ENCODE data around the gene TBX6.

DNA sequence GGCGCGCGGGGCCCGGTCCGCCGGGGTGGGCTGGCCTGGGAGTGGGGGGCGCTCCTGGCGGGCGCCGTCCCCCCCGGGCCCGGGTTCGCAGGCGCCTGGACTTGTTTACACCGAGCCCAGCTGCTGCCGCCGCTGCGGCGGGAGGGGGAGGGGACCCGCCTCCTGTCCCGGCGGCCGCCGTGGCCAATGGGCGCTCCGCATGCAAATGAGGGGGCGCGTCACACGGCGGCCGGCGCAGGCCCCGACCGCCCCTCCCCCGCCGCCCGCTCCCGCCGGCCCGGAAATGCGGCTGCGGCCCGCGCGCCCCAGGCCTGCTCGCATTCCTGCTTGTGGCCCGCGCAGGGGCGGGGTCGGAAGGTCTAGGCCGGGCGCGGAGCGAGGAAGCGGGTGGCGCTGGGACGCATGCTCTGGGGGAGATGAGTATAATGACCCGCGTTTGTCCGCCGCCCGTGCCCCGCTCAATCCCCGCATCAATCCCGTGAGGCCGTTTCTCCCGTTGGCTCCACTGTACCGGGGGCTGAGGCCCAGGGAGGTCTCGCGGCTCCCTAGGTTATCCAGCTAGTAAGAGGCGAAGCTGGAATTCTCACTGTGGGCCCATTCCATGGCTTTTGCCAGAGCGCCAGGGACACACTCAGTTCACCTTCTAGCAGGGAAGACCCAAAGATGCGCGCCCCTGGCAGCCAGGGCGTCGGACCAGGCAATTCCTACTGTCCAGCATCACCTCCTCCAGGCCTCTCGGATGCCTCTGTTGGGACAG is 4.6 kb upstream of the TBX6 start, which contains the start of gene YPEL3:
- TF ChIP-seq, protein P1, sequence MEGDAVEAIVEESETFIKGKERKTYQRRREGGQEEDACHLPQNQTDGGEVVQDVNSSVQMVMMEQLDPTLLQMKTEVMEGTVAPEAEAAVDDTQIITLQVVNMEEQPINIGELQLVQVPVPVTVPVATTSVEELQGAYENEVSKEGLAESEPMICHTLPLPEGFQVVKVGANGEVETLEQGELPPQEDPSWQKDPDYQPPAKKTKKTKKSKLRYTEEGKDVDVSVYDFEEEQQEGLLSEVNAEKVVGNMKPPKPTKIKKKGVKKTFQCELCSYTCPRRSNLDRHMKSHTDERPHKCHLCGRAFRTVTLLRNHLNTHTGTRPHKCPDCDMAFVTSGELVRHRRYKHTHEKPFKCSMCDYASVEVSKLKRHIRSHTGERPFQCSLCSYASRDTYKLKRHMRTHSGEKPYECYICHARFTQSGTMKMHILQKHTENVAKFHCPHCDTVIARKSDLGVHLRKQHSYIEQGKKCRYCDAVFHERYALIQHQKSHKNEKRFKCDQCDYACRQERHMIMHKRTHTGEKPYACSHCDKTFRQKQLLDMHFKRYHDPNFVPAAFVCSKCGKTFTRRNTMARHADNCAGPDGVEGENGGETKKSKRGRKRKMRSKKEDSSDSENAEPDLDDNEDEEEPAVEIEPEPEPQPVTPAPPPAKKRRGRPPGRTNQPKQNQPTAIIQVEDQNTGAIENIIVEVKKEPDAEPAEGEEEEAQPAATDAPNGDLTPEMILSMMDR (IDR thresholded peaks at IDR 0.05): no peak
- TF ChIP-seq POLR2A (IDR thresholded peaks at IDR 0.05): peak; percentile 20 to 54

Data from vagina (tissue), 2 donors.